K562 (cell line): ENCODE results near the gene SEC24C. TPM values are rescaled to one million over a fixed set of nuclear protein-coding genes. Genes with fewer than 3 reads are reported as not detected.
"Not testable (repeated sequence)": the region's sequence is repeated elsewhere in the genome, so short reads cannot be mapped to it uniquely, and the experiment has no call there.

Source experiments
- ATAC-seq: fragments of 200-7000 bp; cut with Tn5 transposase; 3 replicates; pipeline ENCODE4 v1.9.1; 2020; ENCODE audit warnings: moderate library complexity
- BruUV-seq: library from RNA; stranded (reverse); fragments of 400-500 nt; replicated peaks from 2 replicates; lab custom pipeline; 2021; lab: Mats Ljungman, UMichigan
- CTCF ChIA-PET: fragments of 300-600 bp; formaldehyde crosslinking; extraction: SDS; loops from one replicate; lab custom pipeline; 2021; ENCODE audit warnings: low intra/inter-chr PET ratio; lab: Yijun Ruan, JAX
- POLR2A ChIA-PET: fragments of 300-600, 350-650 bp; sonication (Branson Sonifier 250); formaldehyde crosslinking; extraction: SDS; loops from one replicate; lab custom pipeline; 2021; ENCODE audit warnings: antibody characterized with exemption, inconsistent platforms; lab: Yijun Ruan, JAX
- DNase-seq, 4 experiments: peaks; one replicate each; pipeline versions ENCODE4 v3.0.0 to v3.0.0-alpha.2; 2011 to 2018; ENCODE audit warnings: low spot score in 3 of 4, mixed read lengths in 3 of 4; ENCODE audit errors: extremely low read depth in 1 of 4
- FAIRE-seq: peaks from 2 replicates; lab custom pipeline; 2011; peaks lifted over from hg19 to GRCh38; lab: Jason Lieb, UNC
- H2AFZ ChIP-seq: 2 replicates; pipeline ENCODE4 v1.6.0; 2011; ENCODE audit warnings: low read depth, low read length, control low read depth, inconsistent platforms
- H3K27ac ChIP-seq: fragments of 200-600 bp; 3 replicates; pipeline ENCODE4 v1.8.0; 2011; ENCODE audit warnings: low read depth, mild to moderate bottlenecking, control low read depth, inconsistent platforms, low read length, moderate library complexity, mixed read lengths; ENCODE audit errors: extremely low read depth
- H3K27me3 ChIP-seq, 2 experiments: fragments of 300-600 bp in 1 of 2; 2 replicates in 1 of 2; 3 replicates in 1 of 2; pipeline versions ENCODE4 v1.6.0 to v1.8.0; 2011; ENCODE audit warnings: inconsistent platforms in 2 of 2, low read length in 2 of 2, mild to moderate bottlenecking in 1 of 2, mixed read lengths in 1 of 2, moderate library complexity in 1 of 2; ENCODE audit not compliant: control insufficient read depth in 2 of 2, insufficient read depth in 2 of 2
- H3K36me3 ChIP-seq: fragments of 300-600 bp; 3 replicates; pipeline ENCODE4 v1.8.0; 2011; ENCODE audit warnings: mild to moderate bottlenecking, low read length, inconsistent platforms; ENCODE audit not compliant: control insufficient read depth, insufficient read depth
- H3K4me1 ChIP-seq, 2 experiments: fragments of 200-600 bp in 1 of 2; replicated peaks in 1 of 2; 2 replicates in 1 of 2; 3 replicates in 1 of 2; pipeline versions ENCODE4 v1.5.1 to v1.8.0; 2011; ENCODE audit warnings: inconsistent platforms in 2 of 2, low read length in 2 of 2, mild to moderate bottlenecking in 1 of 2, mixed read lengths in 1 of 2, moderate library complexity in 1 of 2; ENCODE audit not compliant: control insufficient read depth in 2 of 2, insufficient read depth in 2 of 2
- H3K4me2 ChIP-seq: 2 replicates; pipeline ENCODE4 v1.6.1; 2011; ENCODE audit warnings: low read length, control low read depth, inconsistent platforms, mixed read lengths; ENCODE audit not compliant: insufficient read depth
- H3K4me3 ChIP-seq: fragments of 200-600 bp; sonication (generic), shearing (Covaris generic); 2 replicates; pipeline ENCODE4 v1.5.1; 2016; ENCODE audit warnings: control low read depth, inconsistent platforms
- H3K79me2 ChIP-seq: fragments of 200-600 bp; 3 replicates; pipeline ENCODE4 v1.8.0; 2011; ENCODE audit warnings: low read length, inconsistent platforms; ENCODE audit not compliant: control insufficient read depth, insufficient read depth
- H3K9ac ChIP-seq, 2 experiments: 2 replicates each; pipeline versions ENCODE4 v1.6.0 to v1.6.1; 2011; ENCODE audit warnings: low read depth in 2 of 2, low read length in 2 of 2, control low read depth in 1 of 2, inconsistent platforms in 1 of 2, mild to moderate bottlenecking in 1 of 2, mixed read lengths in 1 of 2; ENCODE audit not compliant: insufficient read depth in 1 of 2
- H3K9me1 ChIP-seq: one replicate; pipeline ENCODE4 v1.6.0; 2011; ENCODE audit warnings: inconsistent platforms, mild to moderate bottlenecking, low read length, moderate library complexity; ENCODE audit not compliant: control insufficient read depth, insufficient read depth
- H3K9me3 ChIP-seq: replicated peaks from 2 replicates; pipeline ENCODE4 v1.5.1; 2011; ENCODE audit warnings: low read depth, low read length, inconsistent platforms; ENCODE audit not compliant: control insufficient read depth, insufficient read depth
- H4K20me1 ChIP-seq: replicated peaks from 2 replicates; pipeline ENCODE4 v1.6.1; 2011; ENCODE audit warnings: low read length, inconsistent platforms, mixed read lengths; ENCODE audit not compliant: control insufficient read depth, insufficient read depth
- ARID1B ChIP-seq: fragments of 450-650 bp; IDR thresholded peaks from 2 replicates; pipeline ENCODE4 v1.6.1; 2016; ENCODE audit warnings: antibody characterized with exemption, mild to moderate bottlenecking, inconsistent platforms
- ATF3 ChIP-seq, 2 experiments: fragments of 450-650 bp in 1 of 2; sonication (generic) in 1 of 2; formaldehyde crosslinking in 1 of 2; IDR thresholded peaks in 1 of 2; conservative IDR thresholded peaks in 1 of 2; 2 replicates each; pipeline versions ENCODE4 v1.6.1 to v1.8.1; 2016 to 2023; ENCODE audit warnings: mild to moderate bottlenecking in 2 of 2, moderate library complexity in 2 of 2, inconsistent platforms in 1 of 2, missing genetic modification reagents in 1 of 2
- CBFA2T2 ChIP-seq: fragments of 450-650 bp; conservative IDR thresholded peaks from 2 replicates; pipeline ENCODE4 v1.6.1; 2017; ENCODE audit warnings: mild to moderate bottlenecking
- CREM ChIP-seq: IDR thresholded peaks from 2 replicates; pipeline ENCODE4 v1.6.1; 2014; ENCODE audit warnings: antibody characterized with exemption, low read depth
- DPF2 ChIP-seq: fragments of 450-650 bp; IDR thresholded peaks from 2 replicates; pipeline ENCODE4 v1.6.1; 2016
- EP300 ChIP-seq: IDR thresholded peaks from 2 replicates; pipeline ENCODE4 v1.6.1; 2012; ENCODE audit warnings: low read length, improper control_type of control experiment
- FOSL1 ChIP-seq: fragments of 200-800 bp; sonication (Bioruptor generic); conservative IDR thresholded peaks from 2 replicates; pipeline ENCODE4 v1.6.1; 2016; ENCODE audit warnings: missing genetic modification characterization, missing compliant biosample characterization
- FOXK2 ChIP-seq, 2 experiments: fragments of 450-650 bp; IDR thresholded peaks in 1 of 2; conservative IDR thresholded peaks in 1 of 2; 2 replicates each; pipeline ENCODE4 v1.6.1; 2016; ENCODE audit warnings: low read depth in 2 of 2, mild to moderate bottlenecking in 1 of 2
- JUND ChIP-seq, 2 experiments: IDR thresholded peaks; 2 replicates in 1 of 2; 3 replicates in 1 of 2; pipeline ENCODE4 v1.6.1; 2011; ENCODE audit warnings: borderline replicate concordance in 2 of 2, low read depth in 2 of 2, low read length in 2 of 2, improper control_type of control experiment in 1 of 2, missing biosample characterization in 1 of 2, missing genetic modification characterization in 1 of 2, missing genetic modification reagents in 1 of 2
- MAFG ChIP-seq: fragments of 450-650 bp; conservative IDR thresholded peaks from 2 replicates; pipeline ENCODE4 v1.6.1; 2016; ENCODE audit warnings: missing genetic modification characterization, missing compliant biosample characterization
- MEIS2 ChIP-seq: fragments of 450-650 bp; IDR thresholded peaks from 2 replicates; pipeline ENCODE4 v1.6.1; 2014; ENCODE audit warnings: mild to moderate bottlenecking; ENCODE audit not compliant: partially characterized antibody
- MNT ChIP-seq, 2 experiments: fragments of 450-650 bp; conservative IDR thresholded peaks; 2 replicates each; pipeline ENCODE4 v1.6.1; 2017; ENCODE audit warnings: mild to moderate bottlenecking in 2 of 2, moderate library complexity in 2 of 2
- NCOR1 ChIP-seq: fragments of 450-650 bp; IDR thresholded peaks from 2 replicates; pipeline ENCODE4 v1.6.1; 2016; ENCODE audit warnings: mild to moderate bottlenecking, moderate library complexity
- NFE2 ChIP-seq: IDR thresholded peaks from 2 replicates; pipeline ENCODE4 v1.6.1; 2014; ENCODE audit warnings: antibody characterized with exemption, low read depth
- PKNOX1 ChIP-seq: fragments of 450-650 bp; IDR thresholded peaks from 2 replicates; pipeline ENCODE4 v1.6.1; 2016
- SMARCA4 ChIP-seq: fragments of 450-650 bp; IDR thresholded peaks from 2 replicates; pipeline ENCODE4 v1.6.1; 2016
- SMARCC2 ChIP-seq: fragments of 450-650 bp; IDR thresholded peaks from 2 replicates; pipeline ENCODE4 v1.6.1; 2017; ENCODE audit warnings: antibody characterized with exemption, moderate library complexity, mild to moderate bottlenecking, low read depth
- SMARCE1 ChIP-seq: fragments of 450-650 bp; IDR thresholded peaks from 2 replicates; pipeline ENCODE4 v1.7.1; 2016; ENCODE audit warnings: mild to moderate bottlenecking
- TAL1 ChIP-seq: fragments of 450-650 bp; IDR thresholded peaks from 2 replicates; pipeline ENCODE4 v1.6.1; 2016; ENCODE audit warnings: mild to moderate bottlenecking
- TCF3 ChIP-seq: sonication (generic); formaldehyde crosslinking; IDR thresholded peaks from 2 replicates; pipeline ENCODE4 v1.4.0; 2020; ENCODE audit warnings: mild to moderate bottlenecking, missing genetic modification reagents
- ZNF316 ChIP-seq: fragments of 450-650 bp; IDR thresholded peaks from 2 replicates; pipeline ENCODE4 v1.6.1; 2016
- WGBS: fragments of 100-300 bp; shearing (Covaris generic); methylation state at CpG from one replicate; pipeline ENCODE4 v1.1.6; 2016; ENCODE audit warnings: low coverage, mixed read lengths; ENCODE audit not compliant: insufficient coverage; ENCODE audit errors: missing lambda C conversion rate; 5-methylcytosine and 5-hydroxymethylcytosine counted together
- in situ Hi-C: fragments of 300-500 bp; cut with MboI; formaldehyde crosslinking; loops from 4 replicates; pipeline ENCODE4 v1.15.0; 2018; ENCODE audit warnings: inconsistent platforms, mixed read lengths
- intact Hi-C: fragments of 100-400 bp; cut with micrococcal nuclease; formaldehyde crosslinking; loops from 2 replicates; pipeline ENCODE4 v1.14.2; 2022
- polyA plus RNA-seq, 8 experiments: library from polyadenylated mRNA; depleted of rRNA in 4 of 8; stranded (reverse) in 5 of 8; unstranded in 3 of 8; fragments of >200 nt; fragmentation: Nextera tagmentation in 2 of 8; fragmentation: Illumina TruSeq in 1 of 8; extraction: Ambion mirVana in 2 of 8; extraction: Trizol in 1 of 8; gene quantifications; 2 replicates each; pipeline versions ENCODE4 v1.2.1 to v1.2.3, GENCODE V29; 2011 to 2014; ENCODE audit warnings: inconsistent platforms in 1 of 8, missing spikeins in 1 of 8
- total RNA-seq, 7 experiments: library from RNA; depleted of rRNA in 6 of 7; stranded (reverse); fragments of >200 nt in 6 of 7; fragmentation: Illumina TruSeq in 2 of 7; extraction: Trizol in 2 of 7; gene quantifications; 2 replicates each; pipeline versions ENCODE4 v1.2.1 to v1.2.3, GENCODE V29; 2011 to 2021; ENCODE audit warnings: low replicate concordance in 1 of 7

Gene SEC24C
- total and polyA plus RNA-seq, 9 of the 15 experiments (the other 6 are each of a cell fraction or from before 2014, with no cell fraction given), result 19.0 to 115 (median 70.5) TPM

DNA sequence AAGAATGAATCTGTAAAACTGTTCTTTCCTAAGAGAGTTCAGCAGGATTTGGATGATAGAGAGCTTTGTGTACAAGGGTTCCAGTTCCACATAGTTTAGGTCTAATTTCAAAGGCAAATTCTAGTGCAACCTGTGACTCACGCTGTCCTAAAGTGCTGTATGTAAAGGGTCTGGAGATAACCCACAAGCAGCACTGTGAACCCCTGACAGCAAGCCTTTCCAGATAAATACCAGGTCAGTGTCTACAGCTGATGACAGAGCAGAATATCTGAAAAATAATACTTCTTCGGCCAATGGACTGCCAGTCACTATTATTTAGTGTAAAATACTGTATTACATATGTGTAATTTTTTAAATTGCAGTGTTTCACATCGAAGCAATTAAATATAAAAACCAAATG lies 30.3 kb upstream of the SEC24C start:
- Histone ChIP-seq H3K4me2 (peak overlapping the region; percentile 17; the same call in 1 of the 2 replicates), H3K36me3 (peaks cover 53% of the 10 kb centered on the region), H3K4me1 (peaks cover 8 to 15% of the 10 kb centered on the region in 2 experiments), H3K27ac (peak overlapping the region; percentile 42; the same call in 2 of the 3 replicates)
- H3K4me3 ChIP-seq; H3K79me2 ChIP-seq; CTCF ChIA-PET; in situ Hi-C loops; H2AFZ ChIP-seq; H3K9me3 ChIP-seq; H3K9me1 ChIP-seq; FAIRE-seq; H3K27me3 ChIP-seq; H3K9ac ChIP-seq; intact Hi-C loops; BruUV-seq; H4K20me1 ChIP-seq; TF ChIP-seq ATF3 (CRISPR knock-in tag; conservative IDR thresholded peaks at IDR 0.05): not testable (repeated sequence)
- POLR2A ChIA-PET, result interaction anchor here (0.6 kb wide), 1 partner anchor 18 kb away, joined by 3 read pairs; no protein-coding TSS in a partner anchor
- DNase-seq (peak in 2 of 4 experiments; percentile 66 to 84), ATAC-seq (peak; percentile 100)
- 3% methylated on average over 3 of the region's 3 CpGs for whole genome bisulfite sequencing
- peak; percentile 65 for TF ChIP-seq ZNF316
- TF ChIP-seq TCF3, result peak; percentile 65
- peak; percentile 65 for TF ChIP-seq CBFA2T2
- peak; percentile 66; the same call in 1 of the 2 replicates for TF ChIP-seq SMARCC2
- TF ChIP-seq FOXK2 (conservative IDR thresholded peaks at IDR 0.05 in 1 of 2, IDR thresholded peaks at IDR 0.05 in 1 of 2; ENCODE audit: low read depth in 2 of 2), result peak in 1 of 2 experiments; percentile 53; a peak in 1 of 4 replicates
- peak; percentile 75 for TF ChIP-seq ARID1B
- TF ChIP-seq MNT (conservative IDR thresholded peaks at IDR 0.05), result peak in 1 of 2 experiments; percentile 33; a peak in 1 of 4 replicates
- peak; percentile 48; the same call in 1 of the 2 replicates for TF ChIP-seq TAL1
- peak; percentile 69 for TF ChIP-seq NFE2
- TF ChIP-seq PKNOX1, result peak; percentile 55; the same call in 1 of the 2 replicates
- peak; percentile 77 for TF ChIP-seq DPF2
- peak; percentile 62; the same call in 1 of the 2 replicates for TF ChIP-seq SMARCA4
- 0 out of 2 replicates have a peak, but pooled peaks have one; percentile 24 for TF ChIP-seq CREM
- TF ChIP-seq EP300, result peak; percentile 43; the same call in 1 of the 2 replicates
- TF ChIP-seq ATF3 (IDR thresholded peaks at IDR 0.05), result peak; percentile 41; the same call in 1 of the 2 replicates
- peak; percentile 41 for TF ChIP-seq MAFG (tag)
- TF ChIP-seq SMARCE1, result peak; percentile 45; the same call in 1 of the 2 replicates
- peak; percentile 44; the same call in 1 of the 2 replicates for TF ChIP-seq NCOR1
- peak; percentile 75 for TF ChIP-seq FOSL1 (tag)
- TF ChIP-seq JUND (IDR thresholded peaks at IDR 0.05; ENCODE audit: borderline replicate concordance, low read depth, low read length), result peak; percentile 57; the same call in 1 of the 2 replicates
- peak; percentile 23; the same call in 1 of the 3 replicates for TF ChIP-seq JUND (tag; IDR thresholded peaks at IDR 0.05; ENCODE audit: borderline replicate concordance, low read depth, low read length)
- TF ChIP-seq MEIS2, result peak; percentile 39
